NB4 (cell line): ENCODE data around the gene CBLB.
"Not testable (repeated sequence)": the region's sequence is repeated elsewhere in the genome, so short reads cannot be mapped to it uniquely, and the experiment has no call there.

Experiments used
- DNase-seq: peaks from one replicate; pipeline ENCODE4 v3.0.0; 2010; ENCODE audit warnings: low read depth
- H3K4me3 ChIP-seq: one replicate; pipeline ENCODE4 v1.5.1; 2011; ENCODE audit warnings: mild to moderate bottlenecking, low read depth, low read length, moderate library complexity
- MYC ChIP-seq: IDR thresholded peaks from 2 replicates; pipeline ENCODE4 v1.6.1; 2011; ENCODE audit warnings: low read depth, low read length
- POLR2A ChIP-seq: IDR thresholded peaks from 2 replicates; pipeline ENCODE4 v1.6.1; 2011; ENCODE audit warnings: mild to moderate bottlenecking; ENCODE audit not compliant: insufficient read length; ENCODE audit errors: extremely low read depth
- TF ChIP-seq, protein P1 (sequence below): IDR thresholded peaks from one replicate; pipeline ENCODE4 v1.5.1; 2012; ENCODE audit warnings: low read depth, low read length
- TF ChIP-seq, protein P2 (sequence below): IDR thresholded peaks from 2 replicates; pipeline ENCODE4 v1.6.1; 2011; ENCODE audit warnings: low read depth, low read length

The CBLB gene

DNA sequence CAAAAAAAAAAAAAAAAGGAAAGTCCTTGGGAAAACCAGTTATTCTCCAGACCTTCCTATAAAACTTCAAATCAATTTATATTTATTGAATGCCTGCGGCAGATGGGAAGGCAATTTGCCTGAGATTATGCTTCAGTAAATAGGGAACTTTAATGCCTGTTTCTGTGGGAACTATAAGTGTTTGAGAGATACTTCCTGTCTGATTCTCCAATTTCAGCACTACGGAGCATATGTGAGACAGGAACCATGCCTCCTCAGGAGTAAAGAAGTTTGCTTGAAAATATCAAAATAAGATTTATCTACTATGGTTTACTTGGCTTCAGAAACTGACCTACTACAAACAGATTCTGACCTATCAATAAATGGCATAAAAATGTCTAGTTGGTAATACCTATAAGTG, 135.5 kb downstream of the CBLB start:
- TF ChIP-seq, protein P1, sequence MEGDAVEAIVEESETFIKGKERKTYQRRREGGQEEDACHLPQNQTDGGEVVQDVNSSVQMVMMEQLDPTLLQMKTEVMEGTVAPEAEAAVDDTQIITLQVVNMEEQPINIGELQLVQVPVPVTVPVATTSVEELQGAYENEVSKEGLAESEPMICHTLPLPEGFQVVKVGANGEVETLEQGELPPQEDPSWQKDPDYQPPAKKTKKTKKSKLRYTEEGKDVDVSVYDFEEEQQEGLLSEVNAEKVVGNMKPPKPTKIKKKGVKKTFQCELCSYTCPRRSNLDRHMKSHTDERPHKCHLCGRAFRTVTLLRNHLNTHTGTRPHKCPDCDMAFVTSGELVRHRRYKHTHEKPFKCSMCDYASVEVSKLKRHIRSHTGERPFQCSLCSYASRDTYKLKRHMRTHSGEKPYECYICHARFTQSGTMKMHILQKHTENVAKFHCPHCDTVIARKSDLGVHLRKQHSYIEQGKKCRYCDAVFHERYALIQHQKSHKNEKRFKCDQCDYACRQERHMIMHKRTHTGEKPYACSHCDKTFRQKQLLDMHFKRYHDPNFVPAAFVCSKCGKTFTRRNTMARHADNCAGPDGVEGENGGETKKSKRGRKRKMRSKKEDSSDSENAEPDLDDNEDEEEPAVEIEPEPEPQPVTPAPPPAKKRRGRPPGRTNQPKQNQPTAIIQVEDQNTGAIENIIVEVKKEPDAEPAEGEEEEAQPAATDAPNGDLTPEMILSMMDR: no peak
- no peak for TF ChIP-seq MYC
- TF ChIP-seq, protein P2, sequence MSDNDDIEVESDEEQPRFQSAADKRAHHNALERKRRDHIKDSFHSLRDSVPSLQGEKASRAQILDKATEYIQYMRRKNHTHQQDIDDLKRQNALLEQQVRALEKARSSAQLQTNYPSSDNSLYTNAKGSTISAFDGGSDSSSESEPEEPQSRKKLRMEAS: no peak
- no peak for TF ChIP-seq POLR2A

DNA sequence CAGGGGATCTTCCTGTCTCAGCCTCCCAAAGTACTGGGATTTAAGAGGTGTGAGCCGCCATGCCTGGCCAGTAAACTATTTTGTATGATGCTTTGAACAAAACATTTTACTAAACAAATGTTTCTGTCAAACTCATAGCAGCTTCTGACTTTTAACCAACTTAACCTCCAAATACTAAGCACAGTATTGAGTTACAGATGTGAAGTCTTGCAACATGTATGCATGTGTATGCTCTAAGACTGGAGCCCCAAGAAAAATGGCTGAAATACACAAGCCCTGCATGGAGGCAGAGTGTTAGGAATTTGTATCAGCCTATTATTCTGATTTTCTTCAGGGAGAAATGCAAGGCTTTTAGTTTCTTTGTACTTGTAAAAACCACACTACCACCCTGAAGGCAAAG, 137.1 kb downstream of the CBLB start:
- no peak for DNase-seq
- TF ChIP-seq, protein P1: no peak
- no peak for TF ChIP-seq MYC
- TF ChIP-seq, protein P2: no peak
- no peak overlapping the region for H3K4me3 ChIP-seq

More for the DNA sequence above, 135.5 kb downstream of the CBLB start:
- DNase-seq: no peak
- H3K4me3 ChIP-seq: no peak overlapping the region

DNA sequence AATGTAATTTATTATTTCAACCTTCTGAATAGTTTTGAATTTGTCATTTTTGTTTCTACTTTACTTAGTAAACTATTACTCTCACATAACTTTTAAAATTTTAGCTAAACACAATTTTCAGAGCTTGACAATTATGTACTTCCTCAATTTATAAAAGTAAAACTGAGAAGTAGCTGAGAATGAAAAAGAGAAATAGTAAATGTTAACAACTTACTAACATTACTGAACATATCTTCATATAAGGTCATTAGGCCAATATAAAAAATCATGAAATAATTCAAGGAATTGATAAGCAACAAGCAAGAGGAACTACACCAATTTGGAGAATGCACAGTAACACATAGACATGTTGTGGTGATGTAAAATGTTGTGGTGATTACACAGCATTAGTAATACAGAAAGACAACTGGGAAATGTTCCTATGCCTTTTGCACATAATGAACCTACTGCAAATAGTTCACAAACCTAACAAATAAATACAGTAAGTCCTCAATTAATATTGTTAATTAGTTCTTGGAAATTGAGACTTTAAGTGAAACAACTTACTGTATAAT, 137.9 kb downstream of the CBLB start:
- TF ChIP-seq POLR2A: no peak
- TF ChIP-seq MYC: no peak
- TF ChIP-seq, protein P1: no peak
- TF ChIP-seq, protein P2: no peak
- no peak for DNase-seq
- no peak overlapping the region for H3K4me3 ChIP-seq

DNA sequence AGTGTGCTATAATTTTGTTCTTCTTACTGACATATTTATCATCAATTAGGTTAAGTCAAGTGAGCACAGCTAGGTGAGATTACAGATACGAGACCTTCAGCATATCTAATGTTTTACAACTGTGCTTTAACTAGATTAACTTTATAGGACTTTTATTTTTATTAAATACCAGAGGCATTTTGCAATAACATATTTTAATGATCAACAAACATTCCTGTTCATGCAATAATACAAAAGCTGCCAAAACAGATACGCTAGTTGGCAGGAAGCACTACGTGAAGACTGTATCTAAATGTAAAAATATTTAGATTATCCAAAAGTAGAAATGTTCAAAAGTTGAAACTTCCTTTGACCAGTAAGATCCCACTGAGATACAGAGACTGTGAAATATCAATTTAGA, 139.1 kb downstream of the CBLB start:
- no peak overlapping the region for H3K4me3 ChIP-seq
- no peak for DNase-seq
- no peak for TF ChIP-seq MYC
- TF ChIP-seq, protein P2: no peak
- TF ChIP-seq, protein P1: no peak
- TF ChIP-seq POLR2A: no peak

DNA sequence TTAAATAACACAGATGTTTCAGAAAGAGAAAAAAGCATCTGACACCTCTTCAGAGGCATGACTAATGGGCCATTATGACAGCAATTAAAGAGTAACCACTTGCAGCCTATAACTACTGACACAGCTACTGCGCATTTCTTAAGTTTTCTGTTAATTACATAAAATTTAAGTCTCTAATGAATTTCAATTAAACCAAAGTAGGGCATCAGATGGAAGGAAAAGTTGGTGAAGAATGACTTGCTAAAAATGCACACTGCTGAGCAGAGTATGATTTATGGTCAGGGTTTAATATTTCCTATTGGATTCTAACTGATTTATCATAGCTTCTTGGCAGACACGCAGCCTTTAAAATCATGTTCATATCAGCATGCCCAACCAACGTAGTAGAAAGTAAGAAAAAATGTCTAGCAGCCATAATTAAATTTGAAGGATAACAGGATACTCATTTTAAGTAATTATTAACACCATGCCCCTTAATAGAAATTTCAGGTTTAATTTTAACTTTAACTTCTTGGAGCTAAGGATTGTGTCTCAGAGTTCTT, 140.0 kb downstream of the CBLB start:
- DNase-seq: no peak
- TF ChIP-seq MYC (no peak), POLR2A (no peak)
- TF ChIP-seq, protein P1: no peak
- TF ChIP-seq, protein P2: no peak
- no peak overlapping the region for H3K4me3 ChIP-seq

DNA sequence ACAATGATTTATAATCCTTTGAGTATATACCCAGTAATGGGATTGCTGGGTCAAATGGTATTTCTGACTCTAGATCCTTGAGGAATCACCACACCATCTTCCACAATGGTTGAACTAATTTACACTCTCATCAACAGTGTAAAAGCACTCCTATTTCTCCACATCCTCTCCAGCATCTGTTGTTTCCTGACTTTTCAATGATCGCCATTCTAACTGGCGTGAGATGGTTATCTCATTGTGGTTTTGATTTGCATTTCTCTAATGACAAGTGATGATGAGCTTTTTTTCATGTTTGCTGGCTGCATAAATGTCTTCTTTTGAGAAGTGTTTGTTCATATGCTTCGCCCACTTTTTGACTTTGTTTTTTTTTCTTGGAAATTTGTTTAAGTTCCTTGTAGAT, 141.8 kb downstream of the CBLB start:
- DNase-seq, H3K4me3 ChIP-seq: not testable (repeated sequence)
